Measurements from ENCODE around the gene CHMP2A. TPM values are rescaled to one million over a fixed set of nuclear protein-coding genes. Genes with fewer than 3 reads are reported as not detected.
"Not testable (repeated sequence)": the region's sequence is repeated elsewhere in the genome, so short reads cannot be mapped to it uniquely, and the experiment has no call there.

CHMP2A gene
- total and polyA plus RNA-seq, 4 donors, result 87.7 to 309 (median 192) TPM

- H3K27me3 ChIP-seq (ENCODE audit: control insufficient read depth in 3 of 3, insufficient read depth in 3 of 3, low read length in 2 of 3), result no peaks in the 10 kb centered on the region
- peak; percentile 98 for TF ChIP-seq CTCF (IDR thresholded peaks at IDR 0.05; ENCODE audit: control extremely low read depth, extremely low read depth)
- ATAC-seq (ENCODE audit: insufficient read depth, low FRiP score), result peak; percentile 94
- H3K9me3 ChIP-seq (ENCODE audit: control insufficient read depth in 4 of 4, insufficient read depth in 3 of 4, low read length in 3 of 4), result no peaks in the 10 kb centered on the region
- no peak overlapping the region for H3K4me3 ChIP-seq
- H3K9ac ChIP-seq (ENCODE audit: insufficient read depth in 1 of 2, low read length in 2 of 2), result peak overlapping the region in 1 of 2 donors; percentile 57
- DNase-seq, result peak; percentile 86 to 88 (median 86)
- H3K27ac ChIP-seq (ENCODE audit: low read depth in 1 of 2, low read length in 1 of 2), result peak overlapping the region in 1 of 2 donors; percentile 58
- peaks cover 4 to 25% (median 8%) of the 10 kb centered on the region in 4 donors for H3K36me3 ChIP-seq (ENCODE audit: control insufficient read depth in 4 of 4, insufficient read depth in 4 of 4, low read length in 4 of 4)
- peaks cover 0 to 4% (median 3%) of the 10 kb centered on the region in 5 donors for H3K4me1 ChIP-seq (ENCODE audit: control insufficient read depth in 5 of 5, insufficient read depth in 5 of 5, low read length in 5 of 5)
- 67 to 69% methylated on average over 62 of the region's 62 CpGs for WGBS, 2 donors
Observed at GRCh38 chr19:58581227-58582141, 26.6 kb upstream of the CHMP2A start.

GRCh38 chr19:58579473-58580142 is 24.7 kb upstream of the CHMP2A start:
- Histone ChIP-seq H3K36me3 (ENCODE audit: control insufficient read depth in 4 of 4, insufficient read depth in 4 of 4, low read length in 4 of 4) (peaks cover 4 to 24% (median 6%) of the 10 kb centered on the region in 4 donors), H3K27ac (ENCODE audit: low read depth in 1 of 2, low read length in 1 of 2) (no peak overlapping the region), H3K4me3 (no peak overlapping the region), H3K9ac (ENCODE audit: insufficient read depth in 1 of 2, low read length in 2 of 2) (no peak overlapping the region), H3K27me3 (ENCODE audit: control insufficient read depth in 3 of 3, insufficient read depth in 3 of 3, low read length in 2 of 3) (no peaks in the 10 kb centered on the region), H3K9me3 (ENCODE audit: control insufficient read depth in 4 of 4, insufficient read depth in 3 of 4, low read length in 3 of 4) (no peaks in the 10 kb centered on the region), H3K4me1 (ENCODE audit: control insufficient read depth in 5 of 5, insufficient read depth in 5 of 5, low read length in 5 of 5) (peaks cover 0 to 8% (median 3%) of the 10 kb centered on the region in 5 donors)
- TF ChIP-seq CTCF (IDR thresholded peaks at IDR 0.05; ENCODE audit: control extremely low read depth, extremely low read depth), result no peak
- DNase-seq (peak in 1 of 3 donors; percentile 9), ATAC-seq (ENCODE audit: insufficient read depth, low FRiP score) (no peak)
- WGBS, 2 donors, result 90 to 94% methylated on average over 8 of the region's 8 CpGs

GRCh38 chr19:58578012-58578925 is 23.4 kb upstream of the CHMP2A start:
- Histone ChIP-seq H3K36me3 (ENCODE audit: control insufficient read depth in 4 of 4, insufficient read depth in 4 of 4, low read length in 4 of 4) (peaks cover 0 to 15% (median 5%) of the 10 kb centered on the region in 4 donors), H3K9ac (ENCODE audit: insufficient read depth in 1 of 2, low read length in 2 of 2) (no peak overlapping the region), H3K4me1 (ENCODE audit: control insufficient read depth in 5 of 5, insufficient read depth in 5 of 5, low read length in 5 of 5) (peaks cover 0 to 18% (median 7%) of the 10 kb centered on the region in 5 donors), H3K4me3 (no peak overlapping the region), H3K27me3 (ENCODE audit: control insufficient read depth in 3 of 3, insufficient read depth in 3 of 3, low read length in 2 of 3) (no peaks in the 10 kb centered on the region), H3K9me3 (ENCODE audit: control insufficient read depth in 4 of 4, insufficient read depth in 3 of 4, low read length in 3 of 4) (no peaks in the 10 kb centered on the region), H3K27ac (ENCODE audit: low read depth in 1 of 2, low read length in 1 of 2) (no peak overlapping the region)
- no peak for ATAC-seq (ENCODE audit: insufficient read depth, low FRiP score)
- peak in 1 of 3 donors; percentile 3 for DNase-seq
- WGBS, 2 donors, result 89 to 92% methylated on average over 11 of the region's 11 CpGs
- TF ChIP-seq CTCF (IDR thresholded peaks at IDR 0.05; ENCODE audit: control extremely low read depth, extremely low read depth), result no peak

GRCh38 chr19:58577581-58577980 is 22.7 kb upstream of the CHMP2A start:
- H3K9ac ChIP-seq (ENCODE audit: insufficient read depth in 1 of 2, low read length in 2 of 2); H3K9me3 ChIP-seq (ENCODE audit: control insufficient read depth in 4 of 4, insufficient read depth in 3 of 4, low read length in 3 of 4); H3K27me3 ChIP-seq (ENCODE audit: control insufficient read depth in 3 of 3, insufficient read depth in 3 of 3, low read length in 2 of 3); H3K4me3 ChIP-seq; DNase-seq; ATAC-seq (ENCODE audit: insufficient read depth, low FRiP score); H3K27ac ChIP-seq (ENCODE audit: low read depth in 1 of 2, low read length in 1 of 2); H3K36me3 ChIP-seq (ENCODE audit: control insufficient read depth in 4 of 4, insufficient read depth in 4 of 4, low read length in 4 of 4): not testable (repeated sequence)
- 93 to 100% methylated on average over 2 of the region's 2 CpGs for WGBS, 2 donors
- peaks cover 0 to 19% (median 7%) of the 10 kb centered on the region in 5 donors for H3K4me1 ChIP-seq (ENCODE audit: control insufficient read depth in 5 of 5, insufficient read depth in 5 of 5, low read length in 5 of 5)
